Heart left ventricle (tissue), 16 donors: ENCODE data around the gene TOX2. TPM values are rescaled to one million over a fixed set of nuclear protein-coding genes. Genes with fewer than 3 reads are reported as not detected.

Experiments
- ATAC-seq, 4 donors: fragments of 200-7000 bp; cut with Tn5 transposase; one replicate each; pipeline ENCODE4 v1.9.1; 2020 to 2022; ENCODE audit warnings: moderate library complexity in 4 of 4, mild to moderate bottlenecking in 3 of 4, moderate number of reproducible peaks in 1 of 4
- DNase-seq, 5 donors: peaks; one replicate each; pipeline ENCODE4 v3.0.0-alpha.2; 2020
- H3K27ac ChIP-seq, 12 donors: fragments of 200-600 bp; sonication (generic) in 4 of 12; one replicate each; pipeline versions ENCODE4 v1.5.0 to v1.8.0; 2016 to 2022; ENCODE audit warnings: mild to moderate bottlenecking in 2 of 12
- H3K27me3 ChIP-seq, 9 donors: fragments of 200-600 bp; sonication (generic) in 2 of 9; one replicate each; pipeline versions ENCODE4 v1.5.1 to v1.8.0; 2016 to 2022; ENCODE audit warnings: mild to moderate bottlenecking in 3 of 9
- H3K36me3 ChIP-seq, 9 donors: fragments of 200-600 bp; sonication (generic) in 2 of 9; one replicate each; pipeline versions ENCODE4 v1.5.0 to v1.8.0; 2018 to 2022; ENCODE audit warnings: mild to moderate bottlenecking in 2 of 9
- H3K4me1 ChIP-seq, 12 donors: fragments of 200-600 bp; sonication (generic) in 4 of 12; one replicate each; pipeline versions ENCODE4 v1.5.0 to v1.8.0; 2016 to 2022; ENCODE audit warnings: mild to moderate bottlenecking in 3 of 12
- H3K4me3 ChIP-seq, 12 donors: fragments of 200-600 bp; sonication (generic) in 4 of 12; one replicate each; pipeline versions ENCODE4 v1.5.0 to v1.8.0; 2017 to 2022; ENCODE audit warnings: mild to moderate bottlenecking in 9 of 12, moderate library complexity in 4 of 12
- H3K9me3 ChIP-seq, 12 donors: fragments of 200-600 bp; sonication (generic) in 4 of 12; one replicate each; pipeline versions ENCODE4 v1.5.0 to v1.8.0; 2016 to 2022; ENCODE audit warnings: mild to moderate bottlenecking in 1 of 12
- POLR2A ChIP-seq, 2 donors: fragments of 450-650 bp; IDR thresholded peaks; one replicate each; pipeline ENCODE4 v1.6.1; 2017; ENCODE audit warnings: antibody characterized with exemption in 2 of 2, mild to moderate bottlenecking in 2 of 2, moderate library complexity in 2 of 2
- WGBS, 4 donors: extraction: QIAGEN DNeasy Blood & Tissue Kit in 2 of 4; methylation state at CpG; one replicate each; pipeline versions ENCODE4 v1.1.5 to v1.1.7; 2013 to 2018; 5-methylcytosine and 5-hydroxymethylcytosine counted together
- intact Hi-C, 10 donors: fragments of 100-400 bp; cut with DNase I; formaldehyde crosslinking; loops; one replicate each; pipeline versions ENCODE4 v1.11.1 to v1.14.2; 2022
- polyA plus RNA-seq, 2 donors: library from polyadenylated mRNA; stranded (reverse); fragments of 200-250 nt; gene quantifications; one replicate each; pipeline ENCODE4 v1.2.3, GENCODE V29; 2013
- total RNA-seq, 9 donors: library from RNA; depleted of rRNA in 2 of 9; stranded (reverse); fragments of >200 nt in 2 of 9; fragmentation: NEBNext Ultra II Directional in 3 of 9; extraction: Animal tissue kit (Norgen Biotek cat#: 25700) in 3 of 9; gene quantifications; one replicate each; pipeline versions ENCODE4 v1.1.0 to v1.2.4, GENCODE V29; 2016 to 2023
- TF ChIP-seq, protein P1 (sequence below), 12 donors: fragments of 200-600 bp; sonication (generic) in 4 of 12; IDR thresholded peaks; one replicate each; pipeline versions ENCODE4 v1.5.0 to v1.8.0; 2018 to 2022; ENCODE audit warnings: antibody characterized with exemption in 12 of 12, mild to moderate bottlenecking in 5 of 12
- donor health status: ischemic (EF 13 %, LVEDD 7.1; RV severe dilation, severe dysfunction).
- donor health status: healthy with polysubstance abuse.
- donor health status: DM: no; HTN: yes; CAD: no.
- donor health status: DM: no; HTN: no; CAD: no.
- donor health status: ischemic (EF 25% LVEDD 6.9; RV normal size, moderate dysfunction).
- donor health status: ischemic (EF 25% LVEDD 5.7; RV mildly dilated, moderate dysfunction).
- donor health status: healthy.
- donor health status: DM: yes; HTN: yes; CAD: no.
- donor health status: ischemic (EF 35%, LVEDD 5.7; RV mildly dilated, moderate dysfunction).
- donor health status: nonischemic (EF 11% LVEDD 7.7; RV severe dilation, severe dysfunction).
- donor health status: DM: yes; HTN: yes; CAD: no.
- donor health status: PGD.
- donor health status: ischemic (EF 29% LVEDD 5.4; RV normal size, mild dysfunction).
- donor health status: nonischemic (EF 23%, LVEDD 6.1; RV moderate dilation, normal function).

TOX2 gene
- total and polyA plus RNA-seq, 11 donors = 0.53 to 3.0 (median 0.91) TPM

DNA sequence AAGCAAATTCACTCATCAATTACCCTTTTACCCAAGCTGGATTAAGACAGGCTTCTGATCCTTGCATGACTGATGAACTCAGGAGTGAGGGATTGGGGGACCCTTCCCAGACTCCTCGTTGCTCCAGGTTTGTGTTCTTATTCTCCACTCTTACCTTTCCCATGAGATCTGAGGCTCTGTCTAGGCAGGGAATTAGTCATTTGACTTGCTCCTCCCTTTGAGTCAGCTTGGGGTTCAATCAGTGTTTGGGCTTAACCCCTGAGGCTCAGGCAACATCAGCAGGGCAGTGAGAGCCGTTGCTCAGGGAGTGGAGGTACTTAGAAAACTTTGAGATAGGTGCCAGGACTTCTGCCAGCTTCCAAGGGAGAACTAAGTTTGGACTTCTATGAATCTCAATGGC lies 20.7 kb upstream of the TOX2 start:
- H3K9me3 ChIP-seq = peaks cover 0 to 42% (median 13%) of the 10 kb centered on the region in 12 donors
- TF ChIP-seq, protein P1, sequence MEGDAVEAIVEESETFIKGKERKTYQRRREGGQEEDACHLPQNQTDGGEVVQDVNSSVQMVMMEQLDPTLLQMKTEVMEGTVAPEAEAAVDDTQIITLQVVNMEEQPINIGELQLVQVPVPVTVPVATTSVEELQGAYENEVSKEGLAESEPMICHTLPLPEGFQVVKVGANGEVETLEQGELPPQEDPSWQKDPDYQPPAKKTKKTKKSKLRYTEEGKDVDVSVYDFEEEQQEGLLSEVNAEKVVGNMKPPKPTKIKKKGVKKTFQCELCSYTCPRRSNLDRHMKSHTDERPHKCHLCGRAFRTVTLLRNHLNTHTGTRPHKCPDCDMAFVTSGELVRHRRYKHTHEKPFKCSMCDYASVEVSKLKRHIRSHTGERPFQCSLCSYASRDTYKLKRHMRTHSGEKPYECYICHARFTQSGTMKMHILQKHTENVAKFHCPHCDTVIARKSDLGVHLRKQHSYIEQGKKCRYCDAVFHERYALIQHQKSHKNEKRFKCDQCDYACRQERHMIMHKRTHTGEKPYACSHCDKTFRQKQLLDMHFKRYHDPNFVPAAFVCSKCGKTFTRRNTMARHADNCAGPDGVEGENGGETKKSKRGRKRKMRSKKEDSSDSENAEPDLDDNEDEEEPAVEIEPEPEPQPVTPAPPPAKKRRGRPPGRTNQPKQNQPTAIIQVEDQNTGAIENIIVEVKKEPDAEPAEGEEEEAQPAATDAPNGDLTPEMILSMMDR (IDR thresholded peaks at IDR 0.05) = no peak
- TF ChIP-seq POLR2A (IDR thresholded peaks at IDR 0.05) = no peak
- H3K27ac ChIP-seq = no peak overlapping the region
- ATAC-seq (no peak), DNase-seq (no peak)
- H3K4me1 ChIP-seq = no peaks in the 10 kb centered on the region
- intact Hi-C loops = no loop called here
- H3K27me3 ChIP-seq = peaks cover 0 to 42% (median 0%) of the 10 kb centered on the region in 9 donors
- H3K36me3 ChIP-seq = no peaks in the 10 kb centered on the region
- 24 to 28% (median 27%) methylated on average over 2 of the region's 2 CpGs for WGBS, 4 donors
- no peak overlapping the region for H3K4me3 ChIP-seq

DNA sequence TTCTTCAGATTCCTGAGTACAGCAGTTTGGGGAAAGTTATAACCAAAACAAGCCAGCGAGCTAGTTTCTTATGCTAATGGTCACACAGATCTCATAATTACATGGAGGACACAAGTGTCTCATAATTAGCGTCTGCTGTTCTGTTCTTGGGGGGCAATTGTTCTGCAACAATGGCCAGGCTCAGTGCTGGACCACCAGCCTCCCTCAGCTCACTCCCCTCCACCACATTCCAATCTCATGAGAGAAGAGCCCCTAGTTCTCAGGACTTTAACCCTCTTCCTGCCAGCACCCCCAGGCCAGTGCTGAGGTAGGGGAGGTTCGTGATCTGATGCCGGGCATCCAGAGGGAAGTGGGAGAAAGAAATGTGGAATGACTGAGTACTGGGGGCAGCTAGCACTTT lies 20.2 kb upstream of the TOX2 start:
- Histone ChIP-seq H3K4me3 (no peak overlapping the region), H3K27ac (no peak overlapping the region), H3K4me1 (peaks cover 0 to 4% (median 0%) of the 10 kb centered on the region in 12 donors), H3K27me3 (peaks cover 0 to 42% (median 0%) of the 10 kb centered on the region in 9 donors), H3K9me3 (peaks cover 0 to 36% (median 12%) of the 10 kb centered on the region in 12 donors), H3K36me3 (no peaks in the 10 kb centered on the region)
- TF ChIP-seq, protein P1 (IDR thresholded peaks at IDR 0.05) = no peak
- no peak for TF ChIP-seq POLR2A (IDR thresholded peaks at IDR 0.05)
- intact Hi-C loops = no loop called here
- no peak for DNase-seq
- WGBS, 4 donors = 25 to 31% (median 27%) methylated on average over 4 of the region's 4 CpGs
- no peak for ATAC-seq

DNA sequence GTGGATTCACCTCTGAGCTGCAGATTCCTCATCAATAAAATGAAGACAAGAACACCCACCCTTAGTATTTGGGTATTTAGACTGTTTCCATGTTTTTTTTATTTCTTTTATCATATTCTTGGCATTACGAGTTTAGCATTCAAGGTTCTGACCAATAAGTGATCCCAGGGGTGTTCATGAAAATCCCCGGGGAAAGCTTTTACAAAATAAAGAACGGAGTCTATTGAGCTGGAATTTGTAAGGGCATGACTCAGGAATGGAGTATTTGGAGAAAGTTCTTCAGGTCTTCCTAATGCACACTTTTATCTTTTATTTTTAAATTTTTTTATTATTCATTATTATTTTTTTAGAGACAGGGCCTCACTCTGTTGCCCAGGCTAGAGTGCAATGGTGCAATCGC lies 19.4 kb upstream of the TOX2 start:
- no peak for TF ChIP-seq POLR2A (IDR thresholded peaks at IDR 0.05)
- TF ChIP-seq, protein P1 (IDR thresholded peaks at IDR 0.05) = no peak
- intact Hi-C loops = no loop called here
- Histone ChIP-seq H3K27me3 (peaks cover 0 to 42% (median 0%) of the 10 kb centered on the region in 9 donors), H3K9me3 (peaks cover 0 to 29% (median 7%) of the 10 kb centered on the region in 12 donors), H3K4me3 (no peak overlapping the region), H3K36me3 (no peaks in the 10 kb centered on the region), H3K27ac (no peak overlapping the region), H3K4me1 (peaks cover 0 to 11% (median 3%) of the 10 kb centered on the region in 12 donors)
- ATAC-seq (no peak), DNase-seq (no peak)
- WGBS, 4 donors = 72 to 81% (median 74%) methylated on average over 4 of the region's 4 CpGs

DNA sequence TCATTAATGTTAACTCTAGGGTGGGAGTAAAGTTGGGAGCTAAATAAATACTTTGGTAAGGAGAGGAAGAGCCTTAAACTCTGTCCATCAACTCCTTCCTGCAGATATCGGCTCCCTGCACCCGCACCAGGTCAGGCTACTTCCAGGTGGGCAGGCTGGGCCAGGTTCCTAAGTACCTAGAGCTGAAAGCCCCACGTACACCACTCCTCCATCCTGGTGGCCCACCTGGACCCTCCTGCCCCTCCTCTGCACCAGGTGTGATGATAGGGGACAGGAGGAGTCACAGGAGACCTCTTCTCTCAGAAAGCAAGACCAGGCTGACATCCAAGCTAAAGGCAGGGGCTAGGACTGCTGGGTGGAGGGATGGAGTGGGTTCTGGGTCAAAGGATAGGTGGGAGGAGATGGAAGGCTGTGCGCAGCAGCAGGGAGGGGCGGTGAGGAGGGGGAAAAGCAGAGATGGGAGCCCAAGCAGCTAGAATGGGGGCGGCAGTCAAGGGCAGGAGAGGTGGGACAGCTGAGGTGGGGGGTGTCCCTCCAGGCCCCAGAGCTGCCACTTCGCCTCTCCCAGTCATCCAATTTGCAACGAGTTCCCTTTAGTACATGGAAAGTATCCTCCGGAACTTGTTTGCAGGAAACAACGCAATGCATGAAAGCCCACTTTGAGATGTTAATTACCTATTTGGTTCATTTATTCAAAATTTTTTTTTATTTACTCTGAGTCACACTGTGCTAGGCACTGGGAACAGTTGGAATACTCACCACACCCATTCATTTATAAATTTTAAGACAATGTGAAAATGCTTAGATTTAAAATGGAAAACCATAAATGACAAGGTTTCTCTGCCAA lies 15.2 kb upstream of the TOX2 start:
- peaks cover 0 to 10% (median 2%) of the 10 kb centered on the region in 12 donors for H3K9me3 ChIP-seq
- no peaks in the 10 kb centered on the region for H3K36me3 ChIP-seq
- intact Hi-C loops = no loop called here
- peaks cover 0 to 19% (median 3%) of the 10 kb centered on the region in 12 donors for H3K4me1 ChIP-seq
- DNase-seq = no peak
- TF ChIP-seq POLR2A (IDR thresholded peaks at IDR 0.05) = no peak
- TF ChIP-seq, protein P1 (IDR thresholded peaks at IDR 0.05) = no peak
- H3K27me3 ChIP-seq = peaks cover 0 to 32% (median 0%) of the 10 kb centered on the region in 9 donors
- no peak overlapping the region for H3K4me3 ChIP-seq
- 52 to 57% (median 54%) methylated on average over 10 of the region's 10 CpGs for WGBS, 4 donors
- peak overlapping the region in 1 of 12 donors; percentile 4 for H3K27ac ChIP-seq
- peak in 2 of 4 donors; percentile 10 to 12 for ATAC-seq
